HepG2 (cell line): ENCODE data around the gene KCTD21. TPM values are rescaled to one million over a fixed set of nuclear protein-coding genes. Genes with fewer than 3 reads are reported as not detected.

Experiments used
- ATAC-seq: fragments of 200-7000 bp; cut with Tn5 transposase; 3 replicates; pipeline ENCODE4 v1.9.1; 2020; ENCODE audit warnings: mild to moderate bottlenecking, moderate library complexity
- BruUV-seq: library from RNA; stranded (reverse); fragments of 400-500 nt; replicated peaks from 2 replicates; lab custom pipeline; 2021; lab: Mats Ljungman, UMichigan
- CTCF ChIA-PET: fragments of 300-600 bp; formaldehyde crosslinking; extraction: SDS; loops from one replicate; lab custom pipeline; 2021; ENCODE audit warnings: low total read pairs, inconsistent platforms, low intra/inter-chr PET ratio; lab: Yijun Ruan, JAX
- POLR2A ChIA-PET: fragments of 350-600 bp; sonication (Branson Sonifier 250); formaldehyde crosslinking; loops from one replicate; lab custom pipeline; 2020; ENCODE audit warnings: antibody characterized with exemption, inconsistent platforms; lab: Yijun Ruan, JAX
- DNase-seq: peaks from one replicate; pipeline ENCODE4 v3.0.0-alpha.2; 2015; ENCODE audit warnings: low spot score
- FAIRE-seq: peaks from 3 replicates; lab custom pipeline; 2011; peaks lifted over from hg19 to GRCh38; lab: Jason Lieb, UNC
- H2AFZ ChIP-seq: one replicate; pipeline ENCODE4 v1.6.1; 2011; ENCODE audit warnings: low read length, inconsistent platforms
- H3K27ac ChIP-seq: fragments of 300-600 bp; 3 replicates; pipeline ENCODE4 v1.8.0; 2011; ENCODE audit warnings: mixed run types, mild to moderate bottlenecking, mixed read lengths, low read length, inconsistent platforms; ENCODE audit not compliant: insufficient read depth; ENCODE audit errors: extremely low read length
- H3K27me3 ChIP-seq, 2 experiments: fragments of 200-600 bp in 1 of 2; 2 replicates in 1 of 2; 3 replicates in 1 of 2; pipeline versions ENCODE4 v1.6.0 to v1.8.0; 2011; ENCODE audit warnings: low read length in 2 of 2, mild to moderate bottlenecking in 2 of 2, moderate library complexity in 2 of 2, inconsistent platforms in 1 of 2; ENCODE audit not compliant: insufficient read depth in 2 of 2, control insufficient read depth in 1 of 2
- H3K36me3 ChIP-seq, 2 experiments: fragments of 200-600 bp in 1 of 2; replicated peaks in 1 of 2; 2 replicates in 1 of 2; 3 replicates in 1 of 2; pipeline versions ENCODE4 v1.5.1 to v1.8.0; 2011; ENCODE audit warnings: low read length in 2 of 2, inconsistent platforms in 1 of 2; ENCODE audit not compliant: insufficient read depth in 2 of 2, control insufficient read depth in 1 of 2
- H3K4me1 ChIP-seq: 2 replicates; pipeline ENCODE4 v1.5.1; 2012; ENCODE audit warnings: low read length, inconsistent platforms; ENCODE audit not compliant: insufficient read depth
- H3K4me2 ChIP-seq: 2 replicates; pipeline ENCODE4 v1.6.0; 2011; ENCODE audit warnings: low read depth, low read length, inconsistent platforms
- H3K4me3 ChIP-seq, 3 experiments: fragments of 200-600 bp in 1 of 3; sonication (generic), shearing (Covaris generic) in 1 of 3; replicated peaks in 1 of 3; 2 replicates each; pipeline ENCODE4 v1.5.1; 2011 to 2016; ENCODE audit warnings: low read length in 3 of 3, inconsistent platforms in 2 of 3, low read depth in 2 of 3, mild to moderate bottlenecking in 2 of 3, control low read depth in 1 of 3, mixed read lengths in 1 of 3; ENCODE audit not compliant: insufficient read depth in 1 of 3
- H3K79me2 ChIP-seq: one replicate; pipeline ENCODE4 v1.6.1; 2011; ENCODE audit warnings: low read length, inconsistent platforms; ENCODE audit not compliant: insufficient read depth
- H3K9ac ChIP-seq: 2 replicates; pipeline ENCODE4 v1.6.0; 2011; ENCODE audit warnings: mild to moderate bottlenecking, low read depth, low read length, inconsistent platforms; ENCODE audit not compliant: insufficient read depth
- H3K9me3 ChIP-seq: 2 replicates; pipeline ENCODE4 v1.5.1; 2012; ENCODE audit warnings: mild to moderate bottlenecking, low read length
- H4K20me1 ChIP-seq: 2 replicates; pipeline ENCODE4 v1.6.0; 2011; ENCODE audit warnings: inconsistent platforms, mild to moderate bottlenecking, low read length, moderate library complexity; ENCODE audit not compliant: insufficient read depth
- CENPX ChIP-seq: sonication (generic); formaldehyde crosslinking; IDR thresholded peaks from 2 replicates; pipeline ENCODE4 v1.9.0; 2021; ENCODE audit warnings: mild to moderate bottlenecking, missing genetic modification reagents, moderate library complexity
- HOXA3 ChIP-seq: sonication (generic); formaldehyde crosslinking; IDR thresholded peaks from 2 replicates; pipeline ENCODE4 v1.5.0; 2020; ENCODE audit warnings: missing genetic modification reagents
- JUND ChIP-seq: sonication (generic); formaldehyde crosslinking; IDR thresholded peaks from 2 replicates; pipeline ENCODE4 v1.8.0; 2022; ENCODE audit warnings: mild to moderate bottlenecking, missing genetic modification reagents
- KAT7 ChIP-seq: IDR thresholded peaks from 2 replicates; pipeline ENCODE4 v1.6.1; 2018; ENCODE audit warnings: borderline replicate concordance, missing compliant biosample characterization
- NR2F1 ChIP-seq, 2 experiments: fragments of 450-650 bp in 1 of 2; formaldehyde crosslinking in 1 of 2; IDR thresholded peaks; 2 replicates each; pipeline versions ENCODE4 v1.5.0 to v1.6.1; 2016 to 2020; ENCODE audit warnings: mild to moderate bottlenecking in 1 of 2, missing compliant biosample characterization in 1 of 2, missing genetic modification reagents in 1 of 2, moderate library complexity in 1 of 2
- PHF8 ChIP-seq: sonication (generic); formaldehyde crosslinking; IDR thresholded peaks from 2 replicates; pipeline ENCODE4 v1.5.0; 2020; ENCODE audit warnings: missing genetic modification reagents
- RBAK ChIP-seq: sonication (generic); formaldehyde crosslinking; IDR thresholded peaks from 2 replicates; pipeline ENCODE4 v1.5.1; 2020; ENCODE audit warnings: mild to moderate bottlenecking, missing genetic modification reagents
- SIN3B ChIP-seq: fragments of 150-350 bp; IDR thresholded peaks from 2 replicates; pipeline ENCODE4 v1.6.1; 2014; ENCODE audit warnings: low read length
- SP140L ChIP-seq: sonication (generic); formaldehyde crosslinking; IDR thresholded peaks from 2 replicates; pipeline ENCODE4 v1.4.0; 2020; ENCODE audit warnings: missing genetic modification reagents, borderline replicate concordance
- SRY ChIP-seq: sonication (generic); formaldehyde crosslinking; IDR thresholded peaks from 2 replicates; pipeline ENCODE4 v1.8.0; 2022; ENCODE audit warnings: mild to moderate bottlenecking, missing genetic modification reagents
- TAF1 ChIP-seq: sonication (generic); formaldehyde crosslinking; IDR thresholded peaks from 2 replicates; pipeline ENCODE4 v1.4.0; 2020; ENCODE audit warnings: missing genetic modification reagents
- TBX2 ChIP-seq: sonication (generic); formaldehyde crosslinking; IDR thresholded peaks from 2 replicates; pipeline ENCODE4 v1.5.0; 2020; ENCODE audit warnings: missing genetic modification reagents, mild to moderate bottlenecking, borderline replicate concordance
- ZNF292 ChIP-seq: sonication (generic); formaldehyde crosslinking; IDR thresholded peaks from 2 replicates; pipeline ENCODE4 v1.8.1; 2022; ENCODE audit warnings: mild to moderate bottlenecking, low read depth, missing genetic modification reagents, borderline replicate concordance
- ZNF703 ChIP-seq: sonication (generic); formaldehyde crosslinking; IDR thresholded peaks from 2 replicates; pipeline ENCODE4 v1.5.1; 2020; ENCODE audit warnings: missing genetic modification reagents, mild to moderate bottlenecking, moderate library complexity, borderline replicate concordance
- ZNF768 ChIP-seq: sonication (generic); formaldehyde crosslinking; IDR thresholded peaks from 2 replicates; pipeline ENCODE4 v1.4.0; 2020; ENCODE audit warnings: missing genetic modification reagents
- ZNF83 ChIP-seq: sonication (generic); formaldehyde crosslinking; IDR thresholded peaks from 2 replicates; pipeline ENCODE4 v1.4.0; 2020; ENCODE audit warnings: missing genetic modification reagents, mild to moderate bottlenecking, borderline replicate concordance
- WGBS: methylation state at CpG from one replicate; pipeline ENCODE4 v1.1.6; 2017; ENCODE audit warnings: low lambda C conversion rate; 5-methylcytosine and 5-hydroxymethylcytosine counted together
- in situ Hi-C: cut with HindIII; loops from 2 replicates; pipeline ENCODE4 v1.10.0; 2017; ENCODE audit warnings: low pct_unique_long_range_greater_than_20kb; ENCODE audit not compliant: extremely low pct_ligation_motif_present
- intact Hi-C: fragments of 100-400 bp; cut with micrococcal nuclease; formaldehyde crosslinking; loops from one replicate; pipeline ENCODE4 v1.10.0; 2022; ENCODE audit not compliant: unreplicated experiment
- polyA plus RNA-seq, 8 experiments: library from polyadenylated mRNA; depleted of rRNA in 3 of 8; stranded (reverse) in 7 of 8; unstranded in 1 of 8; fragments of >200 nt; fragmentation: Illumina TruSeq in 4 of 8; extraction: Trizol in 4 of 8; gene quantifications; 2 replicates each; pipeline versions ENCODE4 v1.2.1 to v1.2.3, GENCODE V29; 2011 to 2016; ENCODE audit warnings: low read depth in 4 of 8, missing spikeins in 1 of 8, mixed read lengths in 1 of 8; ENCODE audit not compliant: insufficient read depth in 1 of 8
- total RNA-seq, 5 experiments: library from RNA; depleted of rRNA; stranded (reverse); fragments of >200 nt; fragmentation: Illumina TruSeq; extraction: Trizol; gene quantifications; 2 replicates each; pipeline ENCODE4 v1.2.3, GENCODE V29; 2016; ENCODE audit warnings: low read depth in 1 of 5
- TF ChIP-seq, protein P1 (sequence below): sonication (generic); formaldehyde crosslinking; IDR thresholded peaks from 2 replicates; pipeline ENCODE4 v1.5.1; 2020; ENCODE audit warnings: missing genetic modification reagents, mild to moderate bottlenecking, borderline replicate concordance
- TF ChIP-seq, protein P2 (sequence below): sonication (generic); formaldehyde crosslinking; IDR thresholded peaks from 2 replicates; pipeline ENCODE4 v1.5.0; 2020; ENCODE audit warnings: mild to moderate bottlenecking, missing genetic modification reagents

KCTD21 gene
- total and polyA plus RNA-seq, 2 of the 13 experiments (the other 11 are each of a cell fraction or from before 2014, with no cell fraction given): 3.1 to 13.5 TPM

DNA sequence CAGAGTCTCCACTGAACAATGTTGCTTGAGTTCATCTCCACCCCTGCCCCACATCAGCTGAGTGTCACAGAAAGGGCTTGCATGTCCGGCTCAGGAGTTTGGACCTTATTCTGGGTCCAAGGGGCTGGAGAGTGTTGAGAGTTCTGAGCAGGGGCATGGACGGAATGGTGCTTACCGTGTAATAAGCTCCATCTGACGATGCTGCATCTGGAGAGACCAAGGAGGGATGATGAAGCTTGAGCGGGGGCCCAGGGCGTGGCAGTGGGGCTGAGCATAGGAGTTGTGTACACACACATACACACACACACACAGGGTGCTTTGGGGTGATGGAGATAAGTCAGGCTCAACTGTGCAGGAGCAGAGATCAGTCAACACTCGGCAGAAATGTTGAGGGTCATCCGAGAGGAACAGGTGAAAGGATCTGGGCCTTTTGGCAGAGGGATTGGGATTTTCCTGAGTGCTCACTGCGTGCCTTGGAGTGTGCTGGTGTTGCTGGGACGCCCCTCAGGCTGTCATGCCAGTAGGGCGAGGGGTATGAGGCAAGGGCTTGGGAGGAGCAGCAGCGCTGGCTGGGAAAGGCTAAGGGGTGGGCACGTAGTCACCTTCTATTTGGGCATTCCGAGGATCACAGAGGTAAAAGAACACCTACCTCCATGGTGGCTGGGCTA lies 2.6 kb upstream of the KCTD21 start (continued):
- no peak for TF ChIP-seq SRY (CRISPR knock-in tag)
- TF ChIP-seq, protein P1, sequence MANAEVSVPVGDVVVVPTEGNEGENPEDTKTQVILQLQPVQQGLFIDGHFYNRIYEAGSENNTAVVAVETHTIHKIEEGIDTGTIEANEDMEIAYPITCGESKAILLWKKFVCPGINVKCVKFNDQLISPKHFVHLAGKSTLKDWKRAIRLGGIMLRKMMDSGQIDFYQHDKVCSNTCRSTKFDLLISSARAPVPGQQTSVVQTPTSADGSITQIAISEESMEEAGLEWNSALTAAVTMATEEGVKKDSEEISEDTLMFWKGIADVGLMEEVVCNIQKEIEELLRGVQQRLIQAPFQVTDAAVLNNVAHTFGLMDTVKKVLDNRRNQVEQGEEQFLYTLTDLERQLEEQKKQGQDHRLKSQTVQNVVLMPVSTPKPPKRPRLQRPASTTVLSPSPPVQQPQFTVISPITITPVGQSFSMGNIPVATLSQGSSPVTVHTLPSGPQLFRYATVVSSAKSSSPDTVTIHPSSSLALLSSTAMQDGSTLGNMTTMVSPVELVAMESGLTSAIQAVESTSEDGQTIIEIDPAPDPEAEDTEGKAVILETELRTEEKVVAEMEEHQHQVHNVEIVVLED: peak; percentile 33; the same call in 1 of the 2 replicates
- no peak for TF ChIP-seq SIN3B
- no peak for TF ChIP-seq SP140L (CRISPR knock-in tag)
- no peak for TF ChIP-seq PHF8

DNA sequence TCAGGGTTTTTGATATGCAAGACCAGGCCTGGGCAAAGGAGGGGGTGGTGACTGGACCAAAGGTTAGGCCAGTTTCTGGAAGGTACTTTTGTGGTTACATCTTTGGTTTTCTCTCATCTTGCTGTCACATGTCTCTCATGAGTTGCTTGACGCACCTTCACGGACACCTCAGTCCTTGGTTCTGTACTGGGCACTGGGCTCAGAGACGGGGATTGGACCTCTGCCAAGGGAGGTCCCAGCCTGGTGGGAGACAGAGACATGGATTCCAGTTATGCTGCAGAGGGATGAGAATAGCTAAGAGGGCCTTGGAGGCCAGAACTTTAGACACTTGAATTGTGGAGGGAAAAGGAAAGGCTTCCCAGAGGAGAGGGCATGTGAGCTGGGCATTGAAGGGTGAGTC lies 1.9 kb upstream of the KCTD21 start:
- Histone ChIP-seq H3K36me3 (no peaks in the 10 kb centered on the region), H3K27ac (peak overlapping the region; percentile 39), H4K20me1 (no peaks in the 10 kb centered on the region), H3K4me3 (peak overlapping the region; percentile 10 to 48 (median 16); a peak in 3 of 6 replicates), H3K9ac (0 out of 2 replicates have a peak overlapping the region, but pooled peaks have one; percentile 64), H3K9me3 (no peaks in the 10 kb centered on the region), H3K4me1 (peaks cover 86% of the 10 kb centered on the region), H2AFZ (no peak overlapping the region), H3K27me3 (no peaks in the 10 kb centered on the region; a peak in 1 of 5 replicates), H3K4me2 (peak overlapping the region; percentile 86), H3K79me2 (peaks cover 13% of the 10 kb centered on the region)
- POLR2A ChIA-PET: interaction anchor here (0.7 to 3.9 kb wide), 5 partner anchors 19 to 149 kb away, joined by 3 to 37 read pairs (median 3); partner anchors contain the start of gene ALG8
- CTCF ChIA-PET: no interaction called here
- WGBS: 83% methylated on average over 3 of the region's 3 CpGs
- ATAC-seq (no peak), FAIRE-seq (no peak), DNase-seq (no peak)
- TSS peak; percentile 48 for BruUV-seq
- intact Hi-C loops: no loop called here
- in situ Hi-C loops: no loop called here
- TF ChIP-seq, protein P2, sequence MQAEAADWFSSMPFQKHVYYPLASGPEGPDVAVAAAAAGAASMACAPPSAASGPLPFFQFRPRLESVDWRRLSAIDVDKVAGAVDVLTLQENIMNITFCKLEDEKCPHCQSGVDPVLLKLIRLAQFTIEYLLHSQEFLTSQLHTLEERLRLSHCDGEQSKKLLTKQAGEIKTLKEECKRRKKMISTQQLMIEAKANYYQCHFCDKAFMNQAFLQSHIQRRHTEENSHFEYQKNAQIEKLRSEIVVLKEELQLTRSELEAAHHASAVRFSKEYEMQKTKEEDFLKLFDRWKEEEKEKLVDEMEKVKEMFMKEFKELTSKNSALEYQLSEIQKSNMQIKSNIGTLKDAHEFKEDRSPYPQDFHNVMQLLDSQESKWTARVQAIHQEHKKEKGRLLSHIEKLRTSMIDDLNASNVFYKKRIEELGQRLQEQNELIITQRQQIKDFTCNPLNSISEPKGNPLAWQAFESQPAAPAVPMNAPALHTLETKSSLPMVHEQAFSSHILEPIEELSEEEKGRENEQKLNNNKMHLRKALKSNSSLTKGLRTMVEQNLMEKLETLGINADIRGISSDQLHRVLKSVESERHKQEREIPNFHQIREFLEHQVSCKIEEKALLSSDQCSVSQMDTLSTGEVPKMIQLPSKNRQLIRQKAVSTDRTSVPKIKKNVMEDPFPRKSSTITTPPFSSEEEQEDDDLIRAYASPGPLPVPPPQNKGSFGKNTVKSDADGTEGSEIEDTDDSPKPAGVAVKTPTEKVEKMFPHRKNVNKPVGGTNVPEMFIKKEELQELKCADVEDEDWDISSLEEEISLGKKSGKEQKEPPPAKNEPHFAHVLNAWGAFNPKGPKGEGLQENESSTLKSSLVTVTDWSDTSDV (CRISPR knock-in tag): no peak
- TF ChIP-seq CENPX: no peak
- TF ChIP-seq NR2F1 (CRISPR knock-in tag; IDR thresholded peaks at IDR 0.05): no peak
- peak; percentile 5; the same call in 1 of the 2 replicates for TF ChIP-seq ZNF292 (CRISPR knock-in tag)
- no peak for TF ChIP-seq ZNF703
- TF ChIP-seq ZNF83: no peak
- TF ChIP-seq TBX2 (CRISPR knock-in tag): 0 out of 2 replicates have a peak, but pooled peaks have one; percentile 1
- TF ChIP-seq TAF1 (CRISPR knock-in tag): no peak
- no peak for TF ChIP-seq HOXA3 (CRISPR knock-in tag)
- TF ChIP-seq RBAK (CRISPR knock-in tag): no peak
- no peak for TF ChIP-seq JUND (CRISPR knock-in tag)
- no peak for TF ChIP-seq ZNF768 (CRISPR knock-in tag)
- no peak for TF ChIP-seq KAT7 (CRISPR knock-in tag)
